ENCODE data around the gene NARS2. TPM values are rescaled to one million over a fixed set of nuclear protein-coding genes. Genes with fewer than 3 reads are reported as not detected.

The NARS2 gene
- total and polyA plus RNA-seq, 10 of the 15 experiments (the other 5 are each of a cell fraction or from before 2014, with no cell fraction given): 22.2 to 45.3 (median 36.3) TPM

- H3K9ac ChIP-seq (ENCODE audit: control insufficient read depth, insufficient read depth, low read length): no peak overlapping the region
- TF ChIP-seq CTCF (IDR thresholded peaks at IDR 0.05 in 2 of 3, conservative IDR thresholded peaks at IDR 0.05 in 1 of 3; ENCODE audit: control insufficient read depth in 2 of 3, extremely low read depth in 1 of 3, insufficient read depth in 1 of 3, low read depth in 3 of 3, low read length in 3 of 3) (no peak), YY1 (IDR thresholded peaks at IDR 0.05; ENCODE audit: low read depth, low read length) (no peak), IKZF2 (IDR thresholded peaks at IDR 0.05) (no peak), ZSCAN29 (IDR thresholded peaks at IDR 0.05) (no peak), SREBF2 (IDR thresholded peaks at IDR 0.05; ENCODE audit: low read length) (no peak), ESRRA (IDR thresholded peaks at IDR 0.05; ENCODE audit: low read length) (no peak), CEBPB (IDR thresholded peaks at IDR 0.05; ENCODE audit: borderline replicate concordance in 1 of 2, low read depth in 2 of 2, low read length in 2 of 2) (no peak)
- ATAC-seq (no peak), FAIRE-seq (no peak), DNase-seq (ENCODE audit: low read depth, low spot score) (no peak)
- H3K4me2 ChIP-seq (ENCODE audit: control insufficient read depth, insufficient read depth): no peak overlapping the region
- no peaks in the 10 kb centered on the region for H3K4me1 ChIP-seq (ENCODE audit: control insufficient read depth, insufficient read depth, low read length)
- SMC1A ChIA-PET (ENCODE audit: uncharacterized antibody, unreplicated experiment): interaction anchor here (1.0 to 1.3 kb wide), 6 partner anchors 11 to 265 kb away, joined by 3 to 7 read pairs (median 4); no protein-coding TSS in a partner anchor
- 99% methylated on average over 6 of the region's 6 CpGs for WGBS (ENCODE audit: insufficient coverage, insufficient replicate concordance, low lambda C conversion rate, missing lambda C conversion rate)
- H3K27ac ChIP-seq (ENCODE audit: control insufficient read depth, insufficient read depth): no peak overlapping the region
- no peak overlapping the region for H2AFZ ChIP-seq (ENCODE audit: control insufficient read depth, low read depth, low read length)
- no peak overlapping the region for H3K4me3 ChIP-seq
- intact Hi-C loops (cut with micrococcal nuclease; ENCODE audit: unreplicated experiment) (no loop called here), in situ Hi-C loops (cut with MboI) (no loop called here)
- H4K20me1 ChIP-seq (ENCODE audit: control insufficient read depth, insufficient read depth): no peaks in the 10 kb centered on the region
- POLR2A ChIA-PET: no interaction called here
- H3K36me3 ChIP-seq (ENCODE audit: control insufficient read depth in 2 of 2, insufficient read depth in 2 of 2, low read length in 1 of 2): peaks cover 2 to 6% of the 10 kb centered on the region in 2 experiments; a peak in 3 of 4 replicates
- RAD21 ChIA-PET (ENCODE audit: unreplicated experiment): no interaction called here
- no peaks in the 10 kb centered on the region for H3K79me2 ChIP-seq (ENCODE audit: control insufficient read depth, insufficient read depth, low read length)
- H3K9me3 ChIP-seq (replicated peaks; ENCODE audit: control insufficient read depth, insufficient read depth, low read length): no peaks in the 10 kb centered on the region
- no TSS peak for BruUV-seq (replicated peaks)
- H3K27me3 ChIP-seq (replicated peaks in 1 of 2; ENCODE audit: control insufficient read depth in 2 of 2, insufficient read depth in 2 of 2, low read length in 1 of 2): no peaks in the 10 kb centered on the region
- CTCF ChIA-PET: interaction anchor here (1.0 to 1.5 kb wide), 4 partner anchors 33 to 71 kb away, joined by 3 to 6 read pairs (median 3); no protein-coding TSS in a partner anchor
Measured at GRCh38 chr11:78492973-78493372, 81.7 kb downstream of the NARS2 start.
